Neural progenitor cell (in vitro differentiated cells): Measurements from ENCODE around the gene SPATA46.

Source experiments
- EZH2 ChIP-seq: fragments of 200-600 bp; sonication (generic); IDR thresholded peaks from 2 replicates; pipeline ENCODE4 v1.6.1; 2017; ENCODE audit warnings: antibody characterized with exemption, mild to moderate bottlenecking, moderate library complexity
- EZH2phosphoT487 ChIP-seq: fragments of 200-600 bp; sonication (generic); IDR thresholded peaks from 2 replicates; pipeline ENCODE4 v1.6.1; 2017; ENCODE audit warnings: antibody characterized with exemption
- TF ChIP-seq, protein P1 (sequence below): fragments of 200-600 bp; sonication (generic); IDR thresholded peaks from 2 replicates; pipeline ENCODE4 v1.5.1; 2017; ENCODE audit warnings: antibody characterized with exemption, mild to moderate bottlenecking

DNA sequence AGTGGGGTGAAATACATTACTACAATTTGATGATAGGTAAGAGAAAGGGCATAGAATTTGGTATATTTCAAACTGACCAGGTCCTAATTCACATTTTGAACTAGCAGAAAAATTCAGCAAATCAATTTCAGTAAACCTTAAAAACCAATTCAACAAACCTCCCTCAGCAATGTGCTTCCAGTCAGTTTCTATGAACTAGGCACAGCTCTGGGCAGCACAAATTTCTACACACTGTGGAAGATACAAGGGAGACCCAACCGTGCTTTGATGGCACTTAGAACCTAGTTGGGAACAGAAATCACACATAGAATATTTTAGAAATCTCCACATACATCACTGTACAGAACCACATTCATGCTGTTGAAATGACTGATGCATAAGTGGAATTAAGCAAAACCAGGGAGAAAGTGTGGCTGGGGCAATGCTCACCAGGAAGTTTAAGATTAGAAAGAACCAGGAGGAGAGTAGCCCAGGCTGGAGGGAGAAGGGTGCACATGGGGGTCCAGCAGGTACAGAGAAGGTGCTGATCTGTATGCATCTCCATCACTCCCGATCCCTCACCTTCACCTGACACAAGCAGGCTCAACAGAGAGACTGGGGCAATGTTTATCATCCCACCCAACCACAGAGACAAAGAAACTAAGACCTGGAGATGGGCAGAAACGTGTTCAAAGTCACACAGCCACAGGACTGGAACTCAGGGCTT is 19.7 kb upstream of the SPATA46 start:
- no peak for TF ChIP-seq EZH2
- TF ChIP-seq, protein P1, sequence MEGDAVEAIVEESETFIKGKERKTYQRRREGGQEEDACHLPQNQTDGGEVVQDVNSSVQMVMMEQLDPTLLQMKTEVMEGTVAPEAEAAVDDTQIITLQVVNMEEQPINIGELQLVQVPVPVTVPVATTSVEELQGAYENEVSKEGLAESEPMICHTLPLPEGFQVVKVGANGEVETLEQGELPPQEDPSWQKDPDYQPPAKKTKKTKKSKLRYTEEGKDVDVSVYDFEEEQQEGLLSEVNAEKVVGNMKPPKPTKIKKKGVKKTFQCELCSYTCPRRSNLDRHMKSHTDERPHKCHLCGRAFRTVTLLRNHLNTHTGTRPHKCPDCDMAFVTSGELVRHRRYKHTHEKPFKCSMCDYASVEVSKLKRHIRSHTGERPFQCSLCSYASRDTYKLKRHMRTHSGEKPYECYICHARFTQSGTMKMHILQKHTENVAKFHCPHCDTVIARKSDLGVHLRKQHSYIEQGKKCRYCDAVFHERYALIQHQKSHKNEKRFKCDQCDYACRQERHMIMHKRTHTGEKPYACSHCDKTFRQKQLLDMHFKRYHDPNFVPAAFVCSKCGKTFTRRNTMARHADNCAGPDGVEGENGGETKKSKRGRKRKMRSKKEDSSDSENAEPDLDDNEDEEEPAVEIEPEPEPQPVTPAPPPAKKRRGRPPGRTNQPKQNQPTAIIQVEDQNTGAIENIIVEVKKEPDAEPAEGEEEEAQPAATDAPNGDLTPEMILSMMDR = no peak
- TF ChIP-seq EZH2phosphoT487 = no peak
